ENCODE measurements around the gene KAT8. TPM values are rescaled to one million over a fixed set of nuclear protein-coding genes. Genes with fewer than 3 reads are reported as not detected.

Gene KAT8
- total and polyA plus RNA-seq, 2 of the 13 experiments (the other 11 are each of a cell fraction or from before 2014, with no cell fraction given) = 79.0 to 84.2 TPM

GRCh38 chr16:31073970-31074813 is 43.3 kb upstream of the KAT8 start, which contains the start of the genes ZNF646 and ZNF668 (continued):
- no peak; the same call in none of the 2 replicates for TF ChIP-seq AFF4 (CRISPR knock-in tag; IDR thresholded peaks at IDR 0.05)
- TF ChIP-seq ZNF414 (CRISPR knock-in tag; IDR thresholded peaks at IDR 0.05) = 0 out of 2 replicates have a peak, but pooled peaks have one; percentile 43
- no peak for TF ChIP-seq BATF2 (CRISPR knock-in tag; IDR thresholded peaks at IDR 0.05)
- TF ChIP-seq PAXIP1 (CRISPR knock-in tag; conservative IDR thresholded peaks at IDR 0.05) = no peak; the same call in 1 of the 2 replicates
- no peak for TF ChIP-seq ZNF326 (CRISPR knock-in tag; IDR thresholded peaks at IDR 0.05; ENCODE audit: borderline replicate concordance)
- TF ChIP-seq GLMP (CRISPR knock-in tag; IDR thresholded peaks at IDR 0.05; ENCODE audit: borderline replicate concordance) = no peak
- peak; percentile 85 for TF ChIP-seq TMF1 (CRISPR knock-in tag; IDR thresholded peaks at IDR 0.05; ENCODE audit: low read depth)
- TF ChIP-seq ZNF510 (CRISPR knock-in tag; IDR thresholded peaks at IDR 0.05; ENCODE audit: low read depth) = peak; percentile 89
- peak; percentile 73 for TF ChIP-seq FOXJ3 (CRISPR knock-in tag; IDR thresholded peaks at IDR 0.05; ENCODE audit: borderline replicate concordance)
- TF ChIP-seq AGO1 (IDR thresholded peaks at IDR 0.05; ENCODE audit: low read depth, low read length, poor library complexity, severe bottlenecking) = peak; percentile 87
- TF ChIP-seq ZBTB1 (CRISPR knock-in tag; IDR thresholded peaks at IDR 0.05; ENCODE audit: borderline replicate concordance) = no peak
- TF ChIP-seq ARNT2 (CRISPR knock-in tag; IDR thresholded peaks at IDR 0.05; ENCODE audit: low read depth) = peak; percentile 66; the same call in 1 of the 2 replicates
- TF ChIP-seq DRAP1 (CRISPR knock-in tag; IDR thresholded peaks at IDR 0.05) = peak; percentile 87
- TF ChIP-seq EP300 (IDR thresholded peaks at IDR 0.05; ENCODE audit: low read depth in 2 of 2, low read length in 2 of 2) = peak in 1 of 2 experiments; percentile 34; a peak in 1 of 4 replicates
- peak; percentile 43; the same call in 1 of the 2 replicates for TF ChIP-seq EP300 (CRISPR knock-in tag; IDR thresholded peaks at IDR 0.05; ENCODE audit: borderline replicate concordance)
- no peak for TF ChIP-seq LCORL (IDR thresholded peaks at IDR 0.05)
- TF ChIP-seq LCORL (CRISPR knock-in tag; IDR thresholded peaks at IDR 0.05) = no peak

All from HepG2 (cell line).